Measurements from ENCODE around the gene CSDE1.

CSDE1 gene

DNA sequence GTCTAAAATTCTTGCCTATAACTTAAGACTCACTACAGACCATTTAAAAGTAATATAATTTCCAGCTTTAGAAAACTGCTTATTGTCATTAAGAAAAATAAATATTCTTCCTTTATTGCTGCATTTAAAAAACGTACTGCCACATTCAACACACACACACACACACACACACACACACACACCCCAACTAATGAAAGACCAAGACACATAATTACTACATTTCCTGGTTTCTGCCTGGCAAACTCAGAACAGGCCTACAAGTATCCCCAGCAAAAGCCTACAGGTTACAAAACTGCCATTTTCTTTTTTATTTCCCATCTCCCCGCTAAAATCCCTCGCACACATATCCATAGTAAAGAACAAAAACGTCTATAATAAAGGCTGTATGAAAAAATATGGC lies 89.4 kb downstream of the CSDE1 start:
- no peak for DNase-seq (ENCODE audit: low read depth in 2 of 3, low spot score in 2 of 3)

DNA sequence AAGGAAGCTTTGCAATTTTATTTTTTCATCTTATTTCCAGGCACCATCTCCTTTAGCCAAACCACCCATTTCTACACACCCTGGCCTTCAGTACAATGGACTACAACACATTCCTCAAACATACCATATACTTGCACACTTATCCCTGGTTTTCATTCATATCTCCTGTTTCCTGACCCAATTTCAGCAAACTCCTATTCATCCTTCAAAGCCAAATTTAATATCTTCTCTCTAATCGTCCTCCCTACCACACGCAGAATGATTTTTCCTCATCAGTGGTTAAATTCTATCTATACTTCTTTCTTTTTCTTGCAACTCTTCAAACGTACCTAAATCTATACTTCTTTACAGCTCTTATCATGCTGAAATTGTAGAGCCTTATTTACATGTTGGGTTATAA lies 90.8 kb downstream of the CSDE1 start:
- no peak for DNase-seq (ENCODE audit: low read depth in 2 of 3, low spot score in 2 of 3)
